HEK293T (cell line): ENCODE results near the gene JARID2.

ENCODE experiments used
- ARNT ChIP-seq: fragments of 450-650 bp; IDR thresholded peaks from 2 replicates; pipeline ENCODE4 v1.6.1; 2017; ENCODE audit warnings: mild to moderate bottlenecking
- ELF4 ChIP-seq: fragments of 450-650 bp; IDR thresholded peaks from 2 replicates; pipeline ENCODE4 v1.6.1; 2017; ENCODE audit warnings: antibody characterized with exemption
- FOXK2 ChIP-seq: fragments of 450-650 bp; IDR thresholded peaks from 2 replicates; pipeline ENCODE4 v1.6.1; 2016; ENCODE audit warnings: mild to moderate bottlenecking
- LEF1 ChIP-seq: fragments of 450-650 bp; IDR thresholded peaks from 2 replicates; pipeline ENCODE4 v1.6.1; 2017; ENCODE audit warnings: mild to moderate bottlenecking, borderline replicate concordance
- TARDBP ChIP-seq: fragments of 450-650 bp; IDR thresholded peaks from 2 replicates; pipeline ENCODE4 v1.6.1; 2016

- TF ChIP-seq FOXK2: no peak
- no peak for TF ChIP-seq ARNT
- no peak for TF ChIP-seq LEF1
- no peak for TF ChIP-seq TARDBP
- no peak for TF ChIP-seq ELF4
Observed at GRCh38 chr6:15440040-15440439, 194.2 kb downstream of the JARID2 start.
